Sciatic nerve (tissue), 2 donors: ENCODE results near the gene USP20. TPM values are rescaled to one million over a fixed set of nuclear protein-coding genes. Genes with fewer than 3 reads are reported as not detected.

Experiments used
- ATAC-seq: fragments of 200-7000 bp; cut with Tn5 transposase; one replicate; pipeline ENCODE4 v1.9.1; 2020; ENCODE audit warnings: mild to moderate bottlenecking, moderate library complexity
- DNase-seq: peaks from one replicate; pipeline ENCODE4 v3.0.0-alpha.2; 2020; ENCODE audit warnings: low spot score
- intact Hi-C: fragments of 100-400 bp; cut with DNase I; formaldehyde crosslinking; loops from one replicate; pipeline ENCODE4 v1.14.2; 2022
- total RNA-seq: library from RNA; stranded (reverse); fragmentation: NEBNext Ultra II Directional; extraction: Animal tissue kit (Norgen Biotek cat#: 25700); gene quantifications from one replicate; pipeline ENCODE4 v1.2.1, GENCODE V29; 2021
- donor health status: DM: no; HTN: no; CAD: no.
- donor health status: DM: no; HTN: no; CAD: no.

USP20 gene
- total RNA-seq, 1 donor from 2014 or later: 28.7 TPM

- intact Hi-C loops: no loop called here
These were observed 33.0 kb downstream of the USP20 start for GRCh38 chr9:129868023-129868871.

DNA sequence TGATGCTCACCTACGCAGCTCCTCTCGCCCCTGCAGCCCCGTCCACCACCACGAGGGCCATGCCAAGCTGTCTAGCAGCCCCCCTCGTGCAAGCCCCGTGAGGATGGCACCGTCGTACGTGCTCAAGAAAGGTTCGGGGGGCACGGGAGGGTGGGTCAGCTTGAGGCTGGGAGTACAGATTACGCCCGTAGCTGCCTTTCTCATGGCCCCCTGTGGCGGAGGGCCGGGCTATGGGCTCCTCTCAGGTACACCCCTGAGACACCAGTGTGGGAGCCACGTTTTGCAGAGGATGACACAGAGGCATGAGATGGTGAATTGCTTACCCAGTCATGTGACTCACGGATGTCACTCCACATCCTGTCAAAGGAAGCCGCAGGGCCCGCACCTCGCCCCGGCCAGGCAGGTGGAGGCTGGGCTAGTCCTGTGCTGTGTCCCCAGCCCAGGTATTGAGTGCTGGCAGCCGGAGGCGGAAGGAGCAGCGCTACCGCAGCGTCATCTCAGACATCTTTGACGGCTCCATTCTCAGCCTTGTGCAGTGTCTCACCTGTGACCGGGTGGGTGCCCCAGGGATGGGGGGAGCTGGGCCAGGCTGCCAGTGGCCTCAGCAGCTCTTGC is 33.7 kb downstream of the USP20 start:
- DNase-seq: no peak

More at GRCh38 chr9:129868023-129868871, 33.0 kb downstream of the USP20 start:
- no peak for ATAC-seq
- no peak for DNase-seq

DNA sequence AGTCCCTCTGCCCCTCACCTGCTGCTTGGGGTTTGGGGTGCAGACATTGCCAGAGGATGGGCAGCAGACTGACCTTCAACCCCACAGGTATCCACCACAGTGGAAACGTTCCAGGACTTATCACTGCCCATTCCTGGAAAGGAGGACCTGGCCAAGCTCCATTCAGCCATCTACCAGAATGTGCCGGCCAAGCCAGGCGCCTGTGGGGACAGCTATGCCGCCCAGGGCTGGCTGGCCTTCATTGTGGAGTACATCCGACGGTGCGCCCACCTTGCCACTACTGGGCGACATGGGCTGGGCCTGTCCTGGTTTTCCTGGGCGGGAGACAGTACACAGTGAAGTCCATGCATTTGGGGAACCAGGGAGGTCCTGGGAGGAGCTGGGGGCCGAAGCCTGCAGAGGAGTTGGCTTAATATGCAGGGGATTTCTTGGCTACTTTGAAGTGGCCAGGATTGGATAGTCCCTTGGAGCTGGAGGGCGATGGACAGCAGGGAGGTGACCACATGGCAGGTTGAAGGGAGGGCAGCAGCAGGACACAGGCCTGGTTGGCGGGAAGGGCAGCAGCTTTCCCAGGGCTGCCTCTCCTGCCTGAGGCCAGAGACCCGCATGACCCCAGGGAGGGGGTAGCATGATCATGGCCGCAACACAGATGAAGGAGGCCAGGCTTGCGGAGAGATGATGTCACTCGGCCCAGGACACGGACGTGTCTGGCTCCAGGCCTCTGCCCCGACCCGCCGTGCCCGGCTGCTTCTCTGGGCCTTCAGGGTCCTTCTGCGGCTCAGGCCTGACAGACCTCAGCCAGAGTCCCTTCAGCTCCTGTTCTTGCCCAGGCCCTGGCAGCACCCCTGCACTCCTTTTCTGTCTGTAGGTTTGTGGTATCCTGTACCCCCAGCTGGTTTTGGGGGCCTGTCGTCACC is 34.6 kb downstream of the USP20 start:
- ATAC-seq (no peak), DNase-seq (no peak)

More for the DNA sequence above, 33.7 kb downstream of the USP20 start:
- intact Hi-C loops: no loop called here
- ATAC-seq: peak; percentile 21

GRCh38 chr9:129871046-129871445 is 35.8 kb downstream of the USP20 start:
- no peak for ATAC-seq
- intact Hi-C loops: no loop called here
- DNase-seq: no peak

More for the DNA sequence above, 34.6 kb downstream of the USP20 start:
- intact Hi-C loops: no loop called here

DNA sequence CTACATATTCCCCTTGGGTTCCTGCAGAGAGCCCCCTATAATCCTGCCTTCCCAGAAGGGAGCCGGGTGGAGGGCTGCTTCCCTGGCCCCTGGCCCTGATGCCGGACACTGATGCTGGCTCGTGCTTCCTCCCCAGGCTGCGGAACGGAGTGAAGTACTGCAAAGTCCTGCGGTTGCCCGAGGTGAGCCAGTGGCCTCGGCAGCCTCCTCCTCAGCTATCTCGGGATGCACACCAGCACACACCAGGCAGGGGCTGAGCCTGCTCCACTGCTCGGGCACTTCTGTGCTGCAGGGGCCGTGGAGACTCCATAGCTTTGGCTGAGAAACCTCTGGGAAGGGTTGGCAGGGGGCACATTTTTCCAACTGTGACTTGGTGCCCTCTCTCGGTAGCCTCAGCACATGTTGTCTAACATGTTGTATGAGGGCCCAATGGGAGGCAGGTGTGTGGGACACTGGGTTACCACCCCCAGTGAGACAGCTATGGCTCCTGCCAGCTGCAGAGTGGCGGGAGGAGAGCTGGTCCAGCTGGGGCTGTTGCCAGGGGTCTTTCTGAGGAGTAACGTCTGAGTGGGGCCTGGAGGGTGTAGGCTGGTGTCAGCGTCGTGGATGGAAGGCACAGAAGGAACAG is 38.4 kb downstream of the USP20 start:
- ATAC-seq: no peak
- intact Hi-C loops: no loop called here
- DNase-seq: no peak

GRCh38 chr9:129874261-129875101 is 39.2 kb downstream of the USP20 start:
- intact Hi-C loops: no loop called here

GRCh38 chr9:129875181-129875611 is 39.9 kb downstream of the USP20 start:
- no peak for ATAC-seq

More at GRCh38 chr9:129874261-129875101, 39.2 kb downstream of the USP20 start:
- DNase-seq (no peak), ATAC-seq (no peak)

DNA sequence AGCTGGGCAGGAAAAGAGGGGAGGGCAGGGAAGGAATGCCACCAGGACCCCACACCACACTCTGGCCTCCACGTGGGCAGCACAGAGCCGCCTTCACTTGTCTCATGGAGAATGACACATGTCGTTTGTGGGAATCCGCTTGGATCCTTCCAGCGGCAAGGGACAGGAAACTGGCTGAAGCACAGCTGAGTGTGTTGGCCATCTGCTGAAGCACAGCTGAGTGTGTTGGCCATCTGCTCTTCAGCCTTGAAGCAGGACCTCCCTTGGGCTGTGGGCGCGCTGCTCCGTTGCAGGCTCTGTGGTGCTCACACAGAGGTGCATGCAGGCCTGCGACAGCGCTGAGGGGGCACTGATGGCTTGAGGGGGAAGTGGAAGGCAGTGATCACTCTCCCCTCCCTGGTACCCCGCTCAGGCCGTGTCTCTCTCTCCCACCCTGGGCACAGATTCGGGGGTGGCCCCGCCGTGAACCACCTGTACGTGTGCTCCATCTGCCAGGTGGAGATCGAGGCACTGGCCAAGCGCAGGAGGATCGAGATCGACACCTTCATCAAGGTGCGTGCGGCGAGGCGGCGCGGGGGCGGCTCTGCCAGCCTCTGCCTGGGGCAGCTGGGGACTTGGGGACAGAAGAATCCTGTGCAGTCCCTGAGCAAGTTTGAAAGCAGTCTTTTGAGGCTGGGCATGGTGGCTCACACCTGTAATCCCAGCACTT is 40.6 kb downstream of the USP20 start:
- no peak for ATAC-seq
- no peak for DNase-seq
- intact Hi-C loops: no loop called here

More at GRCh38 chr9:129875181-129875611, 39.9 kb downstream of the USP20 start:
- no peak for DNase-seq
- intact Hi-C loops: no loop called here

- intact Hi-C loops: no loop called here
- ATAC-seq: no peak
These were observed 41.6 kb downstream of the USP20 start for GRCh38 chr9:129876815-129877214.

GRCh38 chr9:129878291-129878690 is 43.0 kb downstream of the USP20 start:
- intact Hi-C loops: no loop called here
- DNase-seq (no peak), ATAC-seq (no peak)

More at GRCh38 chr9:129876815-129877214, 41.6 kb downstream of the USP20 start:
- no peak for DNase-seq

DNA sequence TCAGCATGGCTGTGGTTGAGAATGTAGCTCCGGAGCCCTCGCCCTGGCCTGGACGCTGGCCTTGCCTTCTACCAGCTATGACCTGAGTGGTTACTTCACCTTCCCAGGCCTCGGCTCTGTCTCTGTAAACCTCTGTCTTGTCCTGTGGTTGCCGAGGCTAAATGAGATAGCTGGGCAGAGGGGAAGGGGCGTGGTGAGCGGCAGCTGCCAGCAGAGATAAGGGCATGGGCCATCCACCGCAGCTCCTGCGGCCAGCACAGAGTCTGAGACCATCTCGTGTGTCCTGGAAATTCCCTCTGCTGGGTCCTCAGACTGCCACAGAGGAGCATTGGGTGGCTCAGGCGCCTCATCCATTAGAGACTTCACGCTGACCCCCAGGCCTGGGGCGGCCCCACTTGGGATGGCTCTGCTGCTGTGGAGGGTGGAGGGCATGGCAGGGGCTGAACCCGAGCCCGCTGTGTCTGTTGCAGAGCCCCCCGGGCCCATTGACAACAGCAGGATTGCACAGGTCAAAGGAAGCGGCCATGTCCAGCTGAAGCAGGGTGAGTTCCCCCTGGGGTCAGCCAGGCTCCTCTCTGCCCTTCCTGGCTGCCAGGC is 43.9 kb downstream of the USP20 start:
- no peak for DNase-seq
- intact Hi-C loops: no loop called here

GRCh38 chr9:129879991-129880653 is 44.9 kb downstream of the USP20 start:
- DNase-seq (no peak), ATAC-seq (no peak)
- intact Hi-C loops: loop anchor here (5.0 to 10.0 kb wide), 3 partner anchors 175 to 355 kb away; partner anchors contain the start of gene GPR107

More for the DNA sequence above, 43.9 kb downstream of the USP20 start:
- no peak for ATAC-seq

- DNase-seq: no peak
- intact Hi-C loops: loop anchor here (5.0 to 10.0 kb wide), 3 partner anchors 174 to 354 kb away; partner anchors contain the start of gene GPR107
- no peak for ATAC-seq
These were observed 45.6 kb downstream of the USP20 start for GRCh38 chr9:129880654-129881546.

GRCh38 chr9:129881547-129882324 is 46.5 kb downstream of the USP20 start:
- DNase-seq (no peak), ATAC-seq (no peak)
- intact Hi-C loops: loop anchor here (5.0 to 10.0 kb wide), 3 partner anchors 173 to 353 kb away; partner anchors contain the start of gene GPR107
